Measurements from ENCODE around the gene PLXND1.

Gene PLXND1

GRCh38 chr3:129627350-129628168 is 21.1 kb upstream of the PLXND1 start:
- TF ChIP-seq, protein P1, sequence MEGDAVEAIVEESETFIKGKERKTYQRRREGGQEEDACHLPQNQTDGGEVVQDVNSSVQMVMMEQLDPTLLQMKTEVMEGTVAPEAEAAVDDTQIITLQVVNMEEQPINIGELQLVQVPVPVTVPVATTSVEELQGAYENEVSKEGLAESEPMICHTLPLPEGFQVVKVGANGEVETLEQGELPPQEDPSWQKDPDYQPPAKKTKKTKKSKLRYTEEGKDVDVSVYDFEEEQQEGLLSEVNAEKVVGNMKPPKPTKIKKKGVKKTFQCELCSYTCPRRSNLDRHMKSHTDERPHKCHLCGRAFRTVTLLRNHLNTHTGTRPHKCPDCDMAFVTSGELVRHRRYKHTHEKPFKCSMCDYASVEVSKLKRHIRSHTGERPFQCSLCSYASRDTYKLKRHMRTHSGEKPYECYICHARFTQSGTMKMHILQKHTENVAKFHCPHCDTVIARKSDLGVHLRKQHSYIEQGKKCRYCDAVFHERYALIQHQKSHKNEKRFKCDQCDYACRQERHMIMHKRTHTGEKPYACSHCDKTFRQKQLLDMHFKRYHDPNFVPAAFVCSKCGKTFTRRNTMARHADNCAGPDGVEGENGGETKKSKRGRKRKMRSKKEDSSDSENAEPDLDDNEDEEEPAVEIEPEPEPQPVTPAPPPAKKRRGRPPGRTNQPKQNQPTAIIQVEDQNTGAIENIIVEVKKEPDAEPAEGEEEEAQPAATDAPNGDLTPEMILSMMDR (IDR thresholded peaks at IDR 0.05; ENCODE audit: low read depth, low read length) = peak; percentile 92
- peak overlapping the region; percentile 13 for H3K4me3 ChIP-seq (ENCODE audit: low read depth, low read length)
- DNase-seq (ENCODE audit: low read depth, low spot score) = peak; percentile 81
- in situ Hi-C loops (cut with HindIII; ENCODE audit: low sequenced_read_pairs) = no loop called here

DNA sequence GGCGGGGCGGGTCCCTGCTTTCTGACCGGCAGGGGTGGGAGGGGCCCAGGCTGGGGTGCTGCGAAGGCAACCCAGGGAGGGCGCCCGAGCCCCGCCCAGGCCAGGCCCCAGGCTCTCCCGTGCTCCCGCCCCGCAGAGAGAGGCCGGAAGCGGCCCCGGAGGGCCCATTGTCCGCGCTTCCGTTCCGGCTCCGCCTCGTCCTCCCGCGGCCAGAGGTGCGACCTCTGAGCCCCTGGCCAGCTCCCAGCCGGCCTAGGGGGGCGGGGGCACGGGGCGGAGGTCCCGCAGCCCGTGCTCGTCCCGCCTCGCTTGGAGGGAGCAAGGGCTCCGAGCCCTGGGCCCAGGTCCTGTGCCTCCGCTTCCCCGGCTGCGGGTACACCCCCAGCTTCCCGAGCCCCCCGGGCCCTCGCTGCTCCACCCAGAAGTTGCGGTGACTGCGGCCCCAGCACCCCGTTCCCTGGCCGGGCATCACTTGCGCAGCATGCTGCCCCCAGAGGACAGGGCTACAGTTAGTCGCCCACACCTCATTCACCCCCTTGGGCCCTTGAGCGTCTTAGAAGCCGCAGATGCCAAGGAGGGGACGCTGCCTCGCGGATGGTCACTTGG is 20.4 kb upstream of the PLXND1 start:
- in situ Hi-C loops (cut with HindIII; ENCODE audit: low sequenced_read_pairs) = no loop called here
- peak overlapping the region; percentile 13 for H3K4me3 ChIP-seq (ENCODE audit: low read depth, low read length)
- no peak for DNase-seq (ENCODE audit: low read depth, low spot score)
- TF ChIP-seq, protein P1 (IDR thresholded peaks at IDR 0.05; ENCODE audit: low read depth, low read length) = no peak

- no peak overlapping the region for H3K4me3 ChIP-seq (ENCODE audit: low read depth, low read length)
- TF ChIP-seq, protein P1 (IDR thresholded peaks at IDR 0.05; ENCODE audit: low read depth, low read length) = no peak
- no peak for DNase-seq (ENCODE audit: low read depth, low spot score)
- in situ Hi-C loops (cut with HindIII; ENCODE audit: low sequenced_read_pairs) = no loop called here
These were observed 18.8 kb upstream of the PLXND1 start for GRCh38 chr3:129625072-129625874.

DNA sequence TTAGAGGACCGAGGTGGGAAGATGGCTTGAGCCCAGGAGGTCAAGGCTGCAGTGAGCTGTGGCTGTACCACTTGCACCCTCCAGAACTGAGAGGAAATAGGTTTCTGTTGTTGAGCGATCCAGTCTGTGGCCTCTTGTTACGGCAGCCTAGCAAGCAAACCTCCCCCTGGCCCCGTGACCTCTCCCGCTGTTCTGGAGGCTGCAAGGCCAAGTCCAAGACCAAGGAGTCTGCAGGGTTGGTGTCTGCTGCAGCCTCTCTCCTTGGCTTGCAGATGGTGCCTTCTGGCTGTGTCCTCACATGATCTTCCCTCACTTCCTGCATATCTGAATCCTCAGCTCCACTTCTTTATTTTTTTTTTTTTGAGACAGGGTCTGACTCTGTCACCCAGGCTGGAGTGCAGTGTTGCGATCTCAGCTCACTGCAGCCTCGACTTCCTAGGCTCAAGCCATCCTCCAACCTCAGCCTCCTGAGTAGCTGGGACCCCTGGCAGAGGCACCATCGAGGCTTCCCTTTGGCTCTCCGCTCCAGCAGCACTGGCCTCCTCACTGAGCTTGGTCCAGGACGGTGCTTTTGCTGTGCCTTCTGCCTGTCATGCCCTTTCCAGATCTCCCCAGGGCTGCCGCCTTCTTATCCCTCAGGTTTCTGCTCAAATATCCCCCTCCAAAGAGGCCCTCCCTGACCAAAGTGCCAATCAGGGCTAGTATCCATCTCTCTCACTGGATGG is 18.0 kb upstream of the PLXND1 start:
- no peak overlapping the region for H3K4me3 ChIP-seq (ENCODE audit: low read depth, low read length)
- in situ Hi-C loops (cut with HindIII; ENCODE audit: low sequenced_read_pairs) = no loop called here
- TF ChIP-seq, protein P1 (IDR thresholded peaks at IDR 0.05; ENCODE audit: low read depth, low read length) = no peak
- DNase-seq (ENCODE audit: low read depth, low spot score) = no peak

DNA sequence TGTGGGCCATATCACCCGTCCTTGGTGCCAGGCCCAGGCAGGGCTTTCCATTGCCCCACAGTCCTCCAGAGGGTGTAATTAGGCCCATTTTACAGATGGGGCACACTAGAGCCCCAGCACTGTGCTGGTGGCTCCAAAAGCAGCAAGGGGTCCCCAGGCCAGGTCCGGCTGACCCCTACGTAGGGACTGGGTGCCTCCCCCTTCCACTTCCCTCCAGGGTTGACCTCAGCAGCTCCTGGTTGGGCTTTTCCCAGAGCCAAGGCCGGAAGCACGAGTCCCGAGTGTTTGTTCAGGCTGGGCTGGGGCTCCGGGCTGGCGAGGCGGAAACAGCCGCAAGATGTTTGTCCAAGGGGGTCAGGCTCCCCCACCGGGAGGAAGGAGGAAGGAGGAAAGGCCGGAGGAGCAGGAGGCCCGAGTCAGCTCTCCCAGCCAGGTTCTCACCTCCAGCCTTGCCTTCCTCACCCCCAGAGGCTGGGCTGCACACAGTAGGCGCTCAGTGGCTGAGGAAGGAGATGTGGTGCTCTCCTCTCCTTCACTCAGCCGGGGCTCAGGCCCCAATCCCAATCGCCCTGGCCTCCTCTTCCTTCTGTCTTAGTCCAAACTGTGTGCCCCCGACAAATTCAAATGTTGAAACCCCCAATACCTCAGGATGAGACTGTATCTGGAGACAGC is 17.1 kb upstream of the PLXND1 start:
- in situ Hi-C loops (cut with HindIII; ENCODE audit: low sequenced_read_pairs) = no loop called here
- TF ChIP-seq, protein P1 (IDR thresholded peaks at IDR 0.05; ENCODE audit: low read depth, low read length) = no peak
- no peak overlapping the region for H3K4me3 ChIP-seq (ENCODE audit: low read depth, low read length)
- peak; percentile 43 for DNase-seq (ENCODE audit: low read depth, low spot score)

Data from astrocyte of the spinal cord (primary cell).